HG03469 (cell line): ENCODE measurements around the gene RASGRP3.

Experiments used
- ATAC-seq: cut with Tn5 transposase; IDR thresholded peaks from one replicate; pipeline ENCODE4 v1.9.1; 2021; ENCODE audit warnings: mild to moderate bottlenecking, moderate library complexity, moderate number of reproducible peaks; ENCODE audit not compliant: unreplicated experiment

Gene RASGRP3

DNA sequence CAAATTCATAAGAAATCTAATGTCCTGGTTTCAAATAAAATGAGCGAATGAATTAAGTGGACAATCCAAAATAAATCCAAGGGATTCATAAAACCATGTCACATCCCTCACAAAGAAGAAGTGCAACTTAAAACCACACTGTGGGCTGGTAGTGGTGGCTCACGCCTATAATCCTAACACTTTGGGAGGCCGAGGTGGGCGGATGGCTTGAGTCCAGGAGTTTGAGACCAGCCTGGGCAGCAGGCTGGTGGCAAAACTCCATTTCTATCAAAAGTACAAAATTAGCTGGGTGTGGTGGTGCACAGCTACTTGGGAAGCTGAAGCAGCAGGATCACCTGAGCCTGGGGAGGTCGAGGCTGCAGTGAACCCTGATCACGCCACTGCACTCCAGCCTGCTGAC, 97.2 kb downstream of the RASGRP3 start:
- ATAC-seq: no peak

- no peak for ATAC-seq
Observed at GRCh38 chr2:33577084-33577483, 100.6 kb downstream of the RASGRP3 start.

DNA sequence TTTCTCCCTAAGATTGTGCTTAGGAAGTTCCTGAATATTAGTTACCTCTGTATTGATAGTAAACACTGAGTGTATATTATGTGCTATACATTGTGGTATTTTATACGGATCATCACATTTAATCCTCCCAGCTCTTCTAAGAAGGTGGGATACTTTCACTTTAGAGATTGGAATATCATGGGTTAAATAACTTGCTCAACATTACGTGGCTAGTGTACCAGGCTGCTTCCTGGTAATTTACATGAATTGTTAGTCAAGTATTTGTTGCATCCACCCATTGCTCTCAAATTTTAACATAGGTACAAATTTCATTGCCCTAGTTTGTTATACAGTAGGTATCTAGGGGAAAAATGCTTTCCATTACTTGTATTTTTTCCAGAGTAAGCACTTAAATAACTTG, 101.2 kb downstream of the RASGRP3 start:
- no peak for ATAC-seq

DNA sequence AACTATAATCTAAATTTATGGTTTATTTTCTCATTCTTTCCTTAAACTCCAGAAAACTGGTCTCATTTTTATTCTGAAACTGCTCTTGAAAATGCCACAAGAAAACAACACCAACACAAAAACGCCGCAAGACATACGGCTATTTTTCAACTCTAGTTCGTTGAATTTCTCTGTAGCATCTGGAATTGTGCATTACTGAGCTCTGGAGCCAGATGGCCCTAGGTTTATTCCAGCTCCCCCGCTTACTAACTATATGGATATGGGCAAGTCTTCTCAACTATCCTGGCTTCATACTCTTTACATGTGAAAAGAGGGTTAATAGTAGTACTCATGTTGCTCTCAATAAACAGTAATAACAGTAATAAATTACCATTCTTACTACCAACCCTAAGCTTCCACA, 102.8 kb downstream of the RASGRP3 start:
- no peak for ATAC-seq

DNA sequence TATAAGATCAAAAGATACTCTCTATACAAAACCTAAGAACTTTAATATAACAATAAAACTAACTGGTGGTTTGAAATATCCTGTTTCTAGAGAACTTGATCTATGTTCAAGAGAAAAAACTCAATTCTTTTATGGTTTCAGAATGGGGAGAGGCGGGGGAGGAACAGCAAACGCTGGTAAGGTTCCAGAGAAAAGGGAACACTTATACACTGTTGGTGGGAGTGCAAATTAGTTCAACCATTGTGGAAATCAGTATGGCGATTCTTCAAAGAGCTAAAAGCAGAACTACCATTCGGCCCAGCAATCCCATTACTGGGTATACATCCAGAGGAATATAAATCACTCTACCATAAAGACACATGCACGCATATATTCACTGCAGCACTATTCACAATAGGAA, 105.4 kb downstream of the RASGRP3 start:
- ATAC-seq: no peak

- ATAC-seq: peak; percentile 43
Observed at GRCh38 chr2:33583194-33583938, 106.9 kb downstream of the RASGRP3 start.

DNA sequence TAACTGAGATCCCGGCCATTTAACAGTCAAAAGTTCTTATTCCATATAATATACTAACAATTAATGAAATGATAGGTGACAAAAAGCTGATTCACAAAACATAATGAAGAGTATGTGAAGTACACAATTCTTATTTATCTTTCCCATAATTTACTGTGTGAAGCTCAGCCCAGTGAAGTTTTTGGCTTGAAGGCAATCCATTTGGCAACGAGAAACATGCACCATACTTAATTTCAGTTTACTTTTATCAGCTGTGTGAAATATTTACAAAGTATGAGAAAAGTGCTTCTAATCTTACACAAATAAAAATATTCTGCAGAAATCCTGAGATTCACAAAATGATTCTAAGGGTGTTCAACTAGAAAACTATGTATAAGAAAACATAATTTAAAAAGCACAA, 110.3 kb downstream of the RASGRP3 start:
- ATAC-seq: no peak

DNA sequence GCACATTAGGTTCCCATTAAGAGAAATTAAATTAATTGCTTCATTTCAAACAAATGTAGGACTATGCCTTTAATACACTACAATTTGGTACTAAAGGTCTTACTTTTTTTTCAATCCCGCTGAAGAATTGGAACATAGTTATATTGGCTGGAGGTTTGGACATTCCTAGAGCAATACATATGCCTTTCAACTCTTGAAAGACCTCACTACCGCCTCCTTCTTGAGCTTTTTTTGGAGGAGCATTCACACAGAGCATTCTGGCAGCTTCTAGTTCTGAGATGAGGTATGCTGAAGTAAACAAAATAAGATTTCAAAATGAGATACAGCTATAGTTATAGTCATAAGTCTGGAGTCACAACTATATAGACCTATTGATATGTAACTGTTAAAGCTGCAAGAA, 111.8 kb downstream of the RASGRP3 start:
- no peak for ATAC-seq

- no peak for ATAC-seq
Observed at GRCh38 chr2:33589444-33589843, 113.0 kb downstream of the RASGRP3 start.

- no peak for ATAC-seq
Observed at GRCh38 chr2:33595385-33595784, 118.9 kb downstream of the RASGRP3 start.

- no peak for ATAC-seq
Observed at GRCh38 chr2:33597026-33597425, 120.6 kb downstream of the RASGRP3 start.

DNA sequence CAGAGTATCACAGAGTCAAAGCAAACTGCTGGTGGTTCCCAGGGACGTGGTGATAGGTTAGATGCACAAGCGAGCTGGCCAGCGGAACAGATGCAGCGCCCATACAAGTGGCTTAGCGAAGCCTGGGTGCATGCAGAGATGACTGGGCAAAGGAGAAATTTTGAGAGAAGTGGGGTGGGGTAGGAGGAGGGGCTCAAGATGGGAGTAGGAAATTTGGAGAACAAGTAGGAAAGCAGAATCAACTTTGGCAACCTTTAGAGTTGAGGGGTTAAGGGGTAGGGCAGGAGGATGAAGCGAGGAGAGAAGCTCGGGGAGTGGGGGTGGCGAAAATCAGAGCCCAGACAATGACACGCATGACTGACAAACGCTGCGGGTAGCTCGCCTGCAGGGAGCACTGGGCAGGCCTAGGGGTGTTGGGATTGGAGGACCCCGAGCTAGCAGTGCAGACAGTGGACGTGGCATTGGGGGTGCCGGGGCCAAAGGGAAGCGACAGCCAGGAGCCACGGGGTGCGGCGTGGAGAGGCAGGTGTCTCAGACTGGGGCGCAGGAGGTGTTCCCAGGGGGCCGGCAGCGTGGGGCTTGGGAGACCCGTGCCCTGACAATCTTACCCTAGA, 122.2 kb downstream of the RASGRP3 start:
- ATAC-seq: peak; percentile 36

DNA sequence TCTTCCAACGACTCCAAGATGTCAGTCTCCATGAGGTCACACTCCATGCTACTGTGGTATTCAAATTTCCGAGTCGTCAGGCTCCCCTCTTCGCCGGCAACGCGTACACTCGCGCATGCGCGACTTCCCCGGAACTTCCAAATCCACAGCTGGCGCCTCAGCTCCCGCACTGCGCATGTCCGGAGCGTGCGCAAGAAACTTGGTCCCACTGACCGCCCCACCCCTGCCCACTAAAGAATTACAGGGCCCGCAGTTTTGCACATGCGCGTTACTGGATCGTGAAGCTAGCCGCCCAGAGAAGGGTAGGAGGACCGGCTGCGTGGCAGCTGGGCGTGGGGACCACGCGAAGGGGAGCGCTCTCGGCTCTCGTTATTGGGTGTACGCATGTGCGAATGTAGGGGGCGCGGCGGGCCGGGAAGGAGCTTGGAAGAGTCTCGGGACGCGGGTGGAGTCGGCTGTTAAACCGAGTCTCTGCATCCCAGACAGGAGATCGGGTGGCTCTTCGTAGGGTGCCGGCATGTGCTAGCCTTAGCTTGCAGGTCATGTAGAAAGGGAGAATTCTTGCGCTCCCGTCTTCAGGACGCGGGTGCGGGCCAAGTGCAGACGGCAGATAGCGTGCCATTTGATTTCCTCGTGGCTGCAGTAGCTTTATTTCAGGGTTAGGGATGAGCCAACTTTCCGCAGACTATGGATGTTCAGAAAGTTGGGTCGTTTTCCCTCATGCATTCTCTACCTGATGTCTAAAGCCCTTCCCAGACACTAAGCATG, 122.9 kb downstream of the RASGRP3 start, which contains the start of gene FAM98A:
Gene FAM98A (minus strand): TSS at position 125 of the 768 bp plus-strand sequence. CDS start 78 bp downstream, at position 47.
- ATAC-seq: peak; percentile 85

DNA sequence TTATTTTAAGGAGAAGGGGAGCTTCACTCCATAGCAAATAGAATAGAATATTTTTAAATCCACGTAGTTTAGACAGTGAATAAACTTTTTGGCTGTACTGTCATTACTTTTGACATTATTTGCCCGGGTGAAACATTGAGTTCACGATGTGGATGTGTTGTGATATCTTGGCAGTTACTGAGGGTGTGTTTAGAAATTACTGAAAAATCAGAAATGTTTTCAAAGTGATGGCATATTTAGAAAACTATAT, 123.4 kb downstream of the RASGRP3 start:
- ATAC-seq: no peak

GRCh38 chr2:33602201-33602830, 125.9 kb downstream of the RASGRP3 start:
- no peak for ATAC-seq

DNA sequence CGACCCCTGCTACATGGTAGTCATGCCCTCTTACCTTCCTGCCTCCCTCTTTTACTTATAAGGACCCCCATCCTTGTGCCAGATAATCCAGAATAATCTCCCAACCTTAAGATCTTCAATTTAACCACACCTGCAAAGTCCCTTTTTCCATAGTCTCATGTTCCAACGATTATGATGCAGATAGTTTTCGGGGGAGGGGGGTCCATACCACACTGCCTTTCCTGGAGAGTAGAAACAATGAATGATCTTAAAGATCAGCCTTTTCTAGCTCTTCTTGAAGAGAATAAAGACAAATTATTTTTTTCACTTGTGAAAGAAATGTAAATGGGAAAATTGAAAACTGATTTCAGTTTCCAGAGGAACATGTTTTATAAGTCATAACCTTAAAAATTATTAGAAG, 127.0 kb downstream of the RASGRP3 start:
- no peak for ATAC-seq

DNA sequence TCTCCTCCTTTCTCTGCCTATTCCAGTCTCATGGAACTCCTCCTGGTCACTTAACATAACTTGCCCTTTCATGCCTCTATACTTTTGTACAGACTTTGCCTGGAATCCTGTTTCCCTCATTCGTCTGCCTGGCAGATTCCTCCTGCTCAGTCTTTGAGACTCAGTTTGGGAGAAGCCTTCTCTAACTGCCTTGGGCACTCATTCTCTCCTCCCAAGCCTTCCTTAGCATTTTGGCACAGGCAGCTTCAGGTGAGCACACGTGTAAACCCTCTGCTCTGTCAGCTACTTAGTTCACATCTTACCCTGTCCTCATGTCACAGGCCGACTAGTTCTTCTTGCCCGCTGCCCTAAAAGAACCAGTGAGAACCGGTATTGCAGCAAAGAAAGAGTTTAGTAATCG, 128.6 kb downstream of the RASGRP3 start:
- ATAC-seq: no peak

DNA sequence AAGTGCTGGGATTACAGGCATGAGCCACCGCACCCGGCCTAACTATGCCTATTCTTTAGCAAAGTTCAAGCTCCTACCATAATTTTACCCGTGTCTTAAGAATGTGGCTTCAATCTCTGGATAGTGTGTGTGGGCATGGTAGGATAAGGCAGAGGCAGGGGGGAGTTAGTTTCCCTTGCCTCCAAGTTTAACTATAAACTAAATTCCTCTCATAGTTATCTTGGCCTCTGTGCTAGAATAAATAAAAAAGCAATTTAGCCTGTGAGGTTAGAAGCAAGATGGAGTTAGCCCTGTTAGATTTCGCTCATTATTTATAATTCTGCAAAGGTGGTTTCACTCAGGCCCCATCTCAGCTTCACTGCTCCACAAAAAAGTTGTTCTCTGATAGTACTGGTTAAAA, 129.7 kb downstream of the RASGRP3 start:
- ATAC-seq: no peak

GRCh38 chr2:33606622-33607021, 130.2 kb downstream of the RASGRP3 start:
- no peak for ATAC-seq

DNA sequence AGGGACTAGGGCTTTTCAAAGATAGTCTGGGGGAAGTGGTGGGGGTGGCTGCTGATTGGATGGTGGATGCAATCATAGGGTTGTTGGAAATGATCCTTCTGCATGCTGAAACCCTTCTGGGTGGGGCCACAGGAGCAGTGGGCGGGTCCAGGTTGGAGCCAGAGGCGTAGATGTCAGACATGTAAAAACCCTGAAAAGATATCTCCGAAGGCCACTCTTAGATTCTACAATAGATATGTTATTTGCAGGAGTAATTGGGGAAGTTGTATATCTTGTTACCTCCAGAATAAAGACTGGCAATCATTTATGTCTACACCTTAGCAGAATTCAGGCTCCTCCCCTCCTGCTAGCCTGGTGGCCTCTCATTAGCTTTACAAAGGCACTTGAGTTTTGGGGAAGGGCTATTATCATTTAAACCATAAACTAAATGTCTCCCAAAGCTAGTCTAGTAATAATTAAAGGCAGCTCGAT, 130.8 kb downstream of the RASGRP3 start:
- ATAC-seq: no peak

- no peak for ATAC-seq
Observed at GRCh38 chr2:33607905-33608304, 131.5 kb downstream of the RASGRP3 start.

DNA sequence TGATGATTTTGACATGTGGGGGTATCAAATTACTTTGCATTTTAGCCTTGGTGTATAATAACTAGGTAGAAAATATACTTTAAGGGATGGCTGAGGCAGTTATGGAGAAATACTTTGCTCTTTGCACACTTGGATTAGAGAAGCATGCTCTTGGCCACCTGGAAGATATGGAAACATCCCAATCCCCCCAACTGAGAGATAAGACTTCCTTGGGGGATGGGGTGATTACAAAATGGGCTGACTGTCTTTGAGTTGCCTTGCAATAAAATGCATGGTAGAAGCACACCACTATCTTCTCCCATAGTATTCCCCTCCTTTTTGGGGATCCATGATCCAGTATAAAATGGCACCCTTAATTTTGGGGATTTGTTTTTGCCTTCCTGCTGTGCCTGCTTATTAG, 137.7 kb downstream of the RASGRP3 start:
- ATAC-seq: no peak
